Measurements from ENCODE around the gene CPNE9. TPM values are rescaled to one million over a fixed set of nuclear protein-coding genes. Genes with fewer than 3 reads are reported as not detected.

The CPNE9 gene
- total RNA-seq, 1 experiment from 2014 or later, result 3.5 TPM

GRCh38 chr3:9712415-9712814, 8.8 kb downstream of the CPNE9 start:
- DNase-seq, result no peak
- Histone ChIP-seq H2AK5ac (ENCODE audit: insufficient read length, low read length) (no peak overlapping the region), H3K27me3 (ENCODE audit: insufficient read depth, low read length) (no peaks in the 10 kb centered on the region), H2BK15ac (ENCODE audit: low read depth, low read length) (no peak overlapping the region), H4K8ac (replicated peaks; ENCODE audit: insufficient read length, low read depth, low read length) (no peak overlapping the region), H3K23ac (ENCODE audit: insufficient read length, low read depth, low read length) (no peak overlapping the region), H3K23me2 (ENCODE audit: insufficient read length, low read depth, low read length, poor library complexity, severe bottlenecking) (no peaks in the 10 kb centered on the region), H3K4me2 (ENCODE audit: insufficient read depth, insufficient read length, low read length) (no peak overlapping the region), H3K27ac (ENCODE audit: insufficient read length, low read depth, low read length) (no peak overlapping the region), H2BK12ac (ENCODE audit: insufficient read length, low read depth, low read length) (no peak overlapping the region), H3T11ph (ENCODE audit: low read length) (no peak overlapping the region), H3K79me2 (ENCODE audit: insufficient read depth, low read length) (no peaks in the 10 kb centered on the region), H2AFZ (ENCODE audit: low read length) (no peak overlapping the region), H4K5ac (ENCODE audit: insufficient read length, low read depth, low read length) (no peak overlapping the region), H3K9me3 (ENCODE audit: control insufficient read depth, low read depth, low read length) (no peaks in the 10 kb centered on the region), H2BK120ac (ENCODE audit: low read depth, low read length, poor library complexity, severe bottlenecking) (no peak overlapping the region), H3K18ac (ENCODE audit: insufficient read length, low read depth, low read length) (no peak overlapping the region), H3K79me1 (ENCODE audit: insufficient read depth, low read depth, low read length, poor library complexity, severe bottlenecking) (no peaks in the 10 kb centered on the region), H3K4ac (ENCODE audit: low read depth, low read length) (no peak overlapping the region), H4K20me1 (ENCODE audit: control insufficient read depth, insufficient read depth, insufficient read length) (no peaks in the 10 kb centered on the region), H4K91ac (ENCODE audit: insufficient read length, low read depth, low read length) (no peak overlapping the region), H2BK5ac (ENCODE audit: insufficient read length, low read length) (no peak overlapping the region), H3K14ac (ENCODE audit: insufficient read depth, low read length) (no peak overlapping the region), H3K9ac (ENCODE audit: extremely low read depth, insufficient read length, low read length) (no peak overlapping the region), H2BK20ac (ENCODE audit: low read depth, low read length, poor library complexity, severe bottlenecking) (no peak overlapping the region), H3K56ac (ENCODE audit: insufficient read length, low read depth, low read length) (no peak overlapping the region), H3K4me1 (ENCODE audit: insufficient read depth, low read length) (no peaks in the 10 kb centered on the region; the same call in 1 of the 2 replicates)
- no peak overlapping the region for H3K4me3 Mint-ChIP-seq
- no peak overlapping the region for H3K27ac Mint-ChIP-seq
- peaks cover 8 to 12% of the 10 kb centered on the region in 2 experiments for H3K4me1 Mint-ChIP-seq
- no CpG with 5 or more reads among the region's 2 CpGs for WGBS (ENCODE audit: extremely low coverage, insufficient read length, low lambda C conversion rate)
- TF ChIP-seq CTCF (conservative IDR thresholded peaks at IDR 0.05), result no peak
- no peaks in the 10 kb centered on the region for H3K36me3 Mint-ChIP-seq (ENCODE audit: insufficient read depth in 1 of 3, low read depth in 3 of 3)
- H3K9me3 Mint-ChIP-seq, result no peaks in the 10 kb centered on the region
- H3K27me3 Mint-ChIP-seq (ENCODE audit: low read depth), result peaks cover 10% of the 10 kb centered on the region

Data from H9 (cell line).